ENCODE results near the gene TRIM14.

GRCh38 chr9:98104445-98104881 lies 14.6 kb downstream of the TRIM14 start:
- TF ChIP-seq, protein P1, sequence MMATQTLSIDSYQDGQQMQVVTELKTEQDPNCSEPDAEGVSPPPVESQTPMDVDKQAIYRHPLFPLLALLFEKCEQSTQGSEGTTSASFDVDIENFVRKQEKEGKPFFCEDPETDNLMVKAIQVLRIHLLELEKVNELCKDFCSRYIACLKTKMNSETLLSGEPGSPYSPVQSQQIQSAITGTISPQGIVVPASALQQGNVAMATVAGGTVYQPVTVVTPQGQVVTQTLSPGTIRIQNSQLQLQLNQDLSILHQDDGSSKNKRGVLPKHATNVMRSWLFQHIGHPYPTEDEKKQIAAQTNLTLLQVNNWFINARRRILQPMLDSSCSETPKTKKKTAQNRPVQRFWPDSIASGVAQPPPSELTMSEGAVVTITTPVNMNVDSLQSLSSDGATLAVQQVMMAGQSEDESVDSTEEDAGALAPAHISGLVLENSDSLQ (IDR thresholded peaks at IDR 0.05), result no peak
- TF ChIP-seq ZNF384 (IDR thresholded peaks at IDR 0.05) (no peak), ELF4 (IDR thresholded peaks at IDR 0.05) (no peak), FOXM1 (IDR thresholded peaks at IDR 0.05; ENCODE audit: borderline replicate concordance) (no peak), SP1 (IDR thresholded peaks at IDR 0.05) (no peak), NFRKB (IDR thresholded peaks at IDR 0.05) (no peak), L3MBTL2 (conservative IDR thresholded peaks at IDR 0.05) (no peak), BHLHE40 (IDR thresholded peaks at IDR 0.05; ENCODE audit: borderline replicate concordance) (no peak)

All from HEK293T (cell line).